Upper lobe of left lung (tissue), 6 donors: ENCODE results near the gene WFDC12. TPM values are rescaled to one million over a fixed set of nuclear protein-coding genes. Genes with fewer than 3 reads are reported as not detected.

Experiments
- ATAC-seq, 2 donors: fragments of 200-7000 bp; cut with Tn5 transposase; one replicate each; pipeline ENCODE4 v1.9.1; 2022; ENCODE audit warnings: mild to moderate bottlenecking in 2 of 2, moderate library complexity in 2 of 2; ENCODE audit not compliant: low FRiP score in 2 of 2
- DNase-seq, 2 donors: peaks; one replicate each; pipeline ENCODE4 v3.0.0-alpha.2; 2019 to 2020
- H3K27ac ChIP-seq, 4 donors: fragments of 200-600 bp; sonication (generic); one replicate each; pipeline ENCODE4 v1.5.1; 2016 to 2019
- H3K27me3 ChIP-seq, 4 donors: fragments of 200-600 bp; sonication (generic); one replicate each; pipeline ENCODE4 v1.5.1; 2017 to 2019
- H3K36me3 ChIP-seq, 4 donors: fragments of 200-600 bp; sonication (generic); one replicate each; pipeline ENCODE4 v1.5.1; 2016 to 2019
- H3K4me1 ChIP-seq, 4 donors: fragments of 200-600 bp; sonication (generic); one replicate each; pipeline ENCODE4 v1.5.1; 2018 to 2019
- H3K4me3 ChIP-seq, 4 donors: fragments of 200-600 bp; sonication (generic); one replicate each; pipeline ENCODE4 v1.5.1; 2017 to 2019; ENCODE audit warnings: mild to moderate bottlenecking in 2 of 4, moderate library complexity in 1 of 4
- H3K9me3 ChIP-seq, 4 donors: fragments of 200-600 bp; sonication (generic); one replicate each; pipeline ENCODE4 v1.5.1; 2018 to 2019
- EP300 ChIP-seq, 4 donors: sonication (generic); formaldehyde crosslinking; IDR thresholded peaks; one replicate each; pipeline ENCODE4 v1.5.1; 2017; ENCODE audit warnings: antibody characterized with exemption in 4 of 4, control low read depth in 2 of 4
- POLR2A ChIP-seq, 4 donors: fragments of 450-650 bp; IDR thresholded peaks; one replicate each; pipeline ENCODE4 v1.5.1; 2016 to 2017; ENCODE audit warnings: antibody characterized with exemption in 4 of 4, mild to moderate bottlenecking in 2 of 4
- POLR2AphosphoS5 ChIP-seq, 2 donors: sonication (generic); formaldehyde crosslinking; IDR thresholded peaks; one replicate each; pipeline ENCODE4 v1.5.1; 2017; ENCODE audit warnings: antibody characterized with exemption in 2 of 2
- WGBS, 2 donors: methylation state at CpG; one replicate each; pipeline ENCODE4 v1.1.5; 2017 to 2018; 5-methylcytosine and 5-hydroxymethylcytosine counted together
- total RNA-seq, 6 donors: library from RNA; depleted of rRNA in 4 of 6; stranded (reverse); fragments of >200 nt in 4 of 6; gene quantifications; one replicate each; pipeline versions ENCODE4 v1.1.0 to v1.2.1, GENCODE V29; 2016 to 2021
- TF ChIP-seq, protein P1 (sequence below), 6 experiments: fragments of 450-650 bp in 4 of 6; fragments of 200-600 bp in 2 of 6; sonication (generic) in 2 of 6; IDR thresholded peaks; one replicate each; pipeline ENCODE4 v1.5.1; 2016 to 2019; ENCODE audit warnings: antibody characterized with exemption in 6 of 6
- donor health status: DM: no; HTN: no; CAD: no; lungs with moderate emphysema.
- donor health status: DM: no; HTN: yes; CAD: no; lungs with severe emphysema.

Gene WFDC12
- total RNA-seq, 6 donors from 2014 or later, result 0.67 to 7.1 (median 5.0) TPM; not detected in 1

- H3K4me1 ChIP-seq, result peaks cover 4 to 7% (median 6%) of the 10 kb centered on the region in 4 donors
- H3K27ac ChIP-seq, result no peak overlapping the region
- no peaks in the 10 kb centered on the region for H3K36me3 ChIP-seq
- TF ChIP-seq, protein P1, sequence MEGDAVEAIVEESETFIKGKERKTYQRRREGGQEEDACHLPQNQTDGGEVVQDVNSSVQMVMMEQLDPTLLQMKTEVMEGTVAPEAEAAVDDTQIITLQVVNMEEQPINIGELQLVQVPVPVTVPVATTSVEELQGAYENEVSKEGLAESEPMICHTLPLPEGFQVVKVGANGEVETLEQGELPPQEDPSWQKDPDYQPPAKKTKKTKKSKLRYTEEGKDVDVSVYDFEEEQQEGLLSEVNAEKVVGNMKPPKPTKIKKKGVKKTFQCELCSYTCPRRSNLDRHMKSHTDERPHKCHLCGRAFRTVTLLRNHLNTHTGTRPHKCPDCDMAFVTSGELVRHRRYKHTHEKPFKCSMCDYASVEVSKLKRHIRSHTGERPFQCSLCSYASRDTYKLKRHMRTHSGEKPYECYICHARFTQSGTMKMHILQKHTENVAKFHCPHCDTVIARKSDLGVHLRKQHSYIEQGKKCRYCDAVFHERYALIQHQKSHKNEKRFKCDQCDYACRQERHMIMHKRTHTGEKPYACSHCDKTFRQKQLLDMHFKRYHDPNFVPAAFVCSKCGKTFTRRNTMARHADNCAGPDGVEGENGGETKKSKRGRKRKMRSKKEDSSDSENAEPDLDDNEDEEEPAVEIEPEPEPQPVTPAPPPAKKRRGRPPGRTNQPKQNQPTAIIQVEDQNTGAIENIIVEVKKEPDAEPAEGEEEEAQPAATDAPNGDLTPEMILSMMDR (IDR thresholded peaks at IDR 0.05), result no peak
- TF ChIP-seq POLR2A (IDR thresholded peaks at IDR 0.05) (no peak), POLR2AphosphoS5 (IDR thresholded peaks at IDR 0.05) (no peak), EP300 (IDR thresholded peaks at IDR 0.05) (no peak)
- peaks cover 0 to 5% (median 0%) of the 10 kb centered on the region in 4 donors for H3K27me3 ChIP-seq
- WGBS, 2 donors, result 93 to 97% methylated on average over 2 of the region's 2 CpGs
- ATAC-seq (no peak), DNase-seq (no peak)
- no peak overlapping the region for H3K4me3 ChIP-seq
- no peaks in the 10 kb centered on the region for H3K9me3 ChIP-seq
Observed at GRCh38 chr20:45105317-45105716, 18.9 kb downstream of the WFDC12 start.

DNA sequence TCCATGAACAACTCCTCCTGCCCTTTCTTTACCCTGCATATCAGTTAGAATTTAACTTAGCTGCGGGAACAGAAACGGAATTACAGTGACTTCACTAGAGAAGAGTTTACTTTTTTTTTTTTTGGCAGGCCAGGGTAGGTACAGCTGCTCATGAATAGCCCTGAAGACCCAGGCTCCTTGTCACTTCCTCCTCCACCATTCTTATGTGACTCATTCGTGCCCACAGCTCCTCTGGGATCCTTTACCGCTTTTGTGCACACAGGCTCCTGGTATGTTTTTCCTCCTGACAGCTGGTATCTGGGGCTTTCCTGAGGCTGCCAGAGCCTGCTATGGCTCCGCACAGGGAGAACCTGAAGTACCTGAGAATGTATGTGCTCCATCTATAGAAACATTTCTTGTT is 19.5 kb downstream of the WFDC12 start:
- WGBS, 2 donors, result 75 to 80% methylated on average over 5 of the region's 5 CpGs
- peak in 1 of 2 donors; percentile 38 for DNase-seq
- H3K4me1 ChIP-seq, result peaks cover 4 to 7% (median 6%) of the 10 kb centered on the region in 4 donors
- H3K4me3 ChIP-seq, result no peak overlapping the region
- H3K36me3 ChIP-seq, result no peaks in the 10 kb centered on the region
- TF ChIP-seq POLR2AphosphoS5 (IDR thresholded peaks at IDR 0.05) (no peak), EP300 (IDR thresholded peaks at IDR 0.05) (no peak), POLR2A (IDR thresholded peaks at IDR 0.05) (no peak)
- TF ChIP-seq, protein P1 (IDR thresholded peaks at IDR 0.05), result no peak
- H3K27me3 ChIP-seq, result peaks cover 0 to 5% (median 0%) of the 10 kb centered on the region in 4 donors
- H3K9me3 ChIP-seq, result no peaks in the 10 kb centered on the region
- no peak overlapping the region for H3K27ac ChIP-seq
- ATAC-seq, result no peak

DNA sequence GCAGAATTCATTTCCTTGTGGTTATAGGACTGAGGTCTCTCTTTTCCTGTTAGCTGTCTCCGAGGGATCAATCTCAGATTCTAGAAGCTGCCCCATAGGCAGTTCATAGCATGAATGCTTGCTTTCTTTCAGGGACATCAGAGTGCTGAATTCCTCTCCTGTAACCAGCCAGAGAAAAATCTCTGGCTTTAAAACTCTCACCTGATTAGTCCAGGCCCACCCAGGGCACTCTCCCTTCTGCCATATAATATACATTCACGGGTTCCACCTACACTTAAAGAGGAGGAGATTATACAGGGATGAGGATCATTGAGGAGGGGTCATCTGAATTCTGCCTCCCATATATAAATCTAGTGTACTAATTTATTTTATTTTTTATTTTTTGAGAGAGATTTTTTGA is 21.2 kb downstream of the WFDC12 start:
- H3K4me1 ChIP-seq, result peaks cover 7 to 14% (median 9%) of the 10 kb centered on the region in 4 donors
- DNase-seq (no peak), ATAC-seq (no peak)
- no peak overlapping the region for H3K27ac ChIP-seq
- no peak overlapping the region for H3K4me3 ChIP-seq
- no peaks in the 10 kb centered on the region for H3K36me3 ChIP-seq
- 56 to 76% methylated on average over 2 of the region's 2 CpGs for WGBS, 2 donors
- H3K9me3 ChIP-seq, result no peaks in the 10 kb centered on the region
- peaks cover 0 to 9% (median 6%) of the 10 kb centered on the region in 4 donors for H3K27me3 ChIP-seq
- TF ChIP-seq, protein P1 (IDR thresholded peaks at IDR 0.05), result no peak
- TF ChIP-seq POLR2A (IDR thresholded peaks at IDR 0.05) (no peak), EP300 (IDR thresholded peaks at IDR 0.05) (no peak), POLR2AphosphoS5 (IDR thresholded peaks at IDR 0.05) (no peak)

- H3K27me3 ChIP-seq, result peaks cover 0 to 17% (median 8%) of the 10 kb centered on the region in 4 donors
- no peak for ATAC-seq
- no peaks in the 10 kb centered on the region for H3K36me3 ChIP-seq
- 73 to 81% methylated on average over 4 to 6 of the region's 6 CpGs for WGBS, 2 donors
- peak overlapping the region in 1 of 4 donors; percentile 52 for H3K27ac ChIP-seq
- DNase-seq, result peak in 1 of 2 donors; percentile 36
- peaks cover 11 to 22% (median 14%) of the 10 kb centered on the region in 4 donors for H3K4me1 ChIP-seq
- no peaks in the 10 kb centered on the region for H3K9me3 ChIP-seq
- TF ChIP-seq, protein P1 (IDR thresholded peaks at IDR 0.05), result no peak
- TF ChIP-seq POLR2A (IDR thresholded peaks at IDR 0.05), result no peak
- TF ChIP-seq EP300 (IDR thresholded peaks at IDR 0.05), result no peak
- TF ChIP-seq POLR2AphosphoS5 (IDR thresholded peaks at IDR 0.05), result no peak
- peak overlapping the region in 1 of 4 donors; percentile 6 for H3K4me3 ChIP-seq
Observed at GRCh38 chr20:45101333-45101850, 22.9 kb downstream of the WFDC12 start.
